Keratinocyte (primary cell): ENCODE results near the gene LRRC63.

Experiments used
- EZH2 ChIP-seq: IDR thresholded peaks from one replicate; pipeline ENCODE4 v1.6.1; 2012; ENCODE audit warnings: inconsistent platforms, mild to moderate bottlenecking, low read length, moderate library complexity
- TF ChIP-seq, protein P1 (sequence below), 3 experiments: IDR thresholded peaks in 1 of 3; conservative IDR thresholded peaks in 1 of 3; optimal IDR thresholded peaks in 1 of 3; 2 replicates in 2 of 3; 3 replicates in 1 of 3; pipeline versions ENCODE3 to v1.5.1; 2011; ENCODE audit warnings: low read length in 3 of 3, mild to moderate bottlenecking in 3 of 3, moderate library complexity in 2 of 3, control low read depth in 1 of 3, inconsistent platforms in 1 of 3; ENCODE audit not compliant: insufficient read depth in 2 of 3; ENCODE audit errors: extremely low read depth in 1 of 3

DNA sequence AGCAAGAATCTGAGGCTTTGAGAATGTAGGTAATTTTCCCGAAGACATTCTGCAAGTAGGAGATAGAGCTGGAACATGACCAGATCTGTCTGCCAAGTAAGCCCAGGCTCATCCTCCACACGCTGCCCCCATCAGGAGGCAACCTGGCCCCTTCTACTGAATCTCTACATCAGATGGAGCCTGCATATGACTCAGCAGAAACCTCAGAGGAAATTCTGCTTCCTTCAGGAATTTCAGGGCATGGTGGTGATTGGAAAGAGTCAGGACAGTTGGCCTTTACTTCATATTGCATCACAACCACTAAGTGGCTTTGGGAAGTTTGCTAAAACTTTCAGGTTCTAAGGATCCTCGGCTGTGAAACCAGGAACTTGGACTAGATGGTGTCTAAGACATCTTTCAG lies 85.2 kb downstream of the LRRC63 start:
- TF ChIP-seq, protein P1, sequence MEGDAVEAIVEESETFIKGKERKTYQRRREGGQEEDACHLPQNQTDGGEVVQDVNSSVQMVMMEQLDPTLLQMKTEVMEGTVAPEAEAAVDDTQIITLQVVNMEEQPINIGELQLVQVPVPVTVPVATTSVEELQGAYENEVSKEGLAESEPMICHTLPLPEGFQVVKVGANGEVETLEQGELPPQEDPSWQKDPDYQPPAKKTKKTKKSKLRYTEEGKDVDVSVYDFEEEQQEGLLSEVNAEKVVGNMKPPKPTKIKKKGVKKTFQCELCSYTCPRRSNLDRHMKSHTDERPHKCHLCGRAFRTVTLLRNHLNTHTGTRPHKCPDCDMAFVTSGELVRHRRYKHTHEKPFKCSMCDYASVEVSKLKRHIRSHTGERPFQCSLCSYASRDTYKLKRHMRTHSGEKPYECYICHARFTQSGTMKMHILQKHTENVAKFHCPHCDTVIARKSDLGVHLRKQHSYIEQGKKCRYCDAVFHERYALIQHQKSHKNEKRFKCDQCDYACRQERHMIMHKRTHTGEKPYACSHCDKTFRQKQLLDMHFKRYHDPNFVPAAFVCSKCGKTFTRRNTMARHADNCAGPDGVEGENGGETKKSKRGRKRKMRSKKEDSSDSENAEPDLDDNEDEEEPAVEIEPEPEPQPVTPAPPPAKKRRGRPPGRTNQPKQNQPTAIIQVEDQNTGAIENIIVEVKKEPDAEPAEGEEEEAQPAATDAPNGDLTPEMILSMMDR (optimal IDR thresholded peaks at IDR 0.05 in 1 of 3, IDR thresholded peaks at IDR 0.05 in 1 of 3, conservative IDR thresholded peaks at IDR 0.05 in 1 of 3; ENCODE audit: extremely low read depth in 1 of 3, insufficient read depth in 2 of 3, low read length in 3 of 3), result peak in 1 of 3 experiments; percentile 6
- no peak for TF ChIP-seq EZH2
